Suprapubic skin (tissue), 4 donors: ENCODE measurements around the gene DCDC2. TPM values are rescaled to one million over a fixed set of nuclear protein-coding genes. Genes with fewer than 3 reads are reported as not detected.

Experiments
- DNase-seq, 2 donors: peaks; one replicate each; pipeline ENCODE4 v3.0.0-alpha.2; 2019; ENCODE audit warnings: low spot score in 2 of 2
- H3K27ac ChIP-seq: fragments of 200-600 bp; sonication (generic); one replicate; pipeline ENCODE4 v1.5.1; 2019
- H3K27me3 ChIP-seq: fragments of 200-600 bp; sonication (generic); one replicate; pipeline ENCODE4 v1.5.1; 2019
- H3K36me3 ChIP-seq: fragments of 200-600 bp; sonication (generic); one replicate; pipeline ENCODE4 v1.5.1; 2019
- H3K4me1 ChIP-seq: fragments of 200-600 bp; sonication (generic); one replicate; pipeline ENCODE4 v1.5.1; 2019
- H3K4me3 ChIP-seq: fragments of 200-600 bp; sonication (generic); one replicate; pipeline ENCODE4 v1.5.1; 2019; ENCODE audit warnings: mild to moderate bottlenecking
- H3K9me3 ChIP-seq: fragments of 200-600 bp; sonication (generic); one replicate; pipeline ENCODE4 v1.5.1; 2019
- EP300 ChIP-seq: sonication (generic); formaldehyde crosslinking; IDR thresholded peaks from one replicate; pipeline ENCODE4 v1.6.1; 2017; ENCODE audit warnings: antibody characterized with exemption
- POLR2A ChIP-seq, 2 donors: fragments of 450-650 bp; IDR thresholded peaks; one replicate each; pipeline ENCODE4 v1.6.1; 2017; ENCODE audit warnings: antibody characterized with exemption in 2 of 2, mild to moderate bottlenecking in 2 of 2, moderate library complexity in 2 of 2
- POLR2AphosphoS5 ChIP-seq, 3 donors: sonication (generic); formaldehyde crosslinking; IDR thresholded peaks; one replicate each; pipeline ENCODE4 v1.6.1; 2017; ENCODE audit warnings: antibody characterized with exemption in 3 of 3
- WGBS: methylation state at CpG from one replicate; pipeline ENCODE4 v1.1.5; 2018; 5-methylcytosine and 5-hydroxymethylcytosine counted together
- total RNA-seq, 4 donors: library from RNA; depleted of rRNA; stranded (reverse); fragments of >200 nt; gene quantifications; one replicate each; pipeline ENCODE4 v1.1.0, GENCODE V29; 2016
- TF ChIP-seq, protein P1 (sequence below), 2 donors: fragments of 200-600 bp in 1 of 2; fragments of 450-650 bp in 1 of 2; sonication (generic) in 1 of 2; IDR thresholded peaks; one replicate each; pipeline ENCODE4 v1.5.1; 2016 to 2019; ENCODE audit warnings: antibody characterized with exemption in 2 of 2, mild to moderate bottlenecking in 1 of 2, moderate library complexity in 1 of 2

The DCDC2 gene
- total RNA-seq, 4 donors from 2014 or later, result 0.15 to 0.55 (median 0.16) TPM; not detected in 1

GRCh38 chr6:24352434-24352833 is 5.4 kb downstream of the DCDC2 start:
- no peak overlapping the region for H3K27ac ChIP-seq
- TF ChIP-seq, protein P1, sequence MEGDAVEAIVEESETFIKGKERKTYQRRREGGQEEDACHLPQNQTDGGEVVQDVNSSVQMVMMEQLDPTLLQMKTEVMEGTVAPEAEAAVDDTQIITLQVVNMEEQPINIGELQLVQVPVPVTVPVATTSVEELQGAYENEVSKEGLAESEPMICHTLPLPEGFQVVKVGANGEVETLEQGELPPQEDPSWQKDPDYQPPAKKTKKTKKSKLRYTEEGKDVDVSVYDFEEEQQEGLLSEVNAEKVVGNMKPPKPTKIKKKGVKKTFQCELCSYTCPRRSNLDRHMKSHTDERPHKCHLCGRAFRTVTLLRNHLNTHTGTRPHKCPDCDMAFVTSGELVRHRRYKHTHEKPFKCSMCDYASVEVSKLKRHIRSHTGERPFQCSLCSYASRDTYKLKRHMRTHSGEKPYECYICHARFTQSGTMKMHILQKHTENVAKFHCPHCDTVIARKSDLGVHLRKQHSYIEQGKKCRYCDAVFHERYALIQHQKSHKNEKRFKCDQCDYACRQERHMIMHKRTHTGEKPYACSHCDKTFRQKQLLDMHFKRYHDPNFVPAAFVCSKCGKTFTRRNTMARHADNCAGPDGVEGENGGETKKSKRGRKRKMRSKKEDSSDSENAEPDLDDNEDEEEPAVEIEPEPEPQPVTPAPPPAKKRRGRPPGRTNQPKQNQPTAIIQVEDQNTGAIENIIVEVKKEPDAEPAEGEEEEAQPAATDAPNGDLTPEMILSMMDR (IDR thresholded peaks at IDR 0.05), result no peak
- TF ChIP-seq POLR2A (IDR thresholded peaks at IDR 0.05) (no peak), EP300 (no peak), POLR2AphosphoS5 (IDR thresholded peaks at IDR 0.05) (no peak)
- no peaks in the 10 kb centered on the region for H3K27me3 ChIP-seq
- no peaks in the 10 kb centered on the region for H3K9me3 ChIP-seq
- 90% methylated on average over 1 of the region's 1 CpG for WGBS
- no peaks in the 10 kb centered on the region for H3K4me1 ChIP-seq
- H3K36me3 ChIP-seq, result no peaks in the 10 kb centered on the region
- no peak overlapping the region for H3K4me3 ChIP-seq
- no peak for DNase-seq

DNA sequence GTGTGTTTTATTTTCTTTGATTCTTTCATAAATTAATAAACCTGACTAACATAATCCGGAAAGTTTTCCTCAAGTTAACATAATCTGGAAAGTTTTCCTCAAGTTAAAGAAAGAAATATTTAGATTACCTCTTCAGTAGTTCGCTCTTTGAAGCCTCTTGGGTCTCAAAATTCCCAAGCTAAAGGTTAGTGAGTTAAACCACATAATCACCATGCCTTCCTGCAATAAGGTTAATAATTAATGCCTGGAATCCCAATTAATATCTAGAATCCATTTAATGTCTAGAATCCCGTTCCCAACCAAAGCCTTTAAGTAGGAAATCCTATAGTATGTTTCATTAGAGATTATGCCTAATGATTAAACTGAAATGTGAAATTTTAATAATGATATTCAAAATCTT is 12.9 kb downstream of the DCDC2 start:
- Histone ChIP-seq H3K27ac (no peak overlapping the region), H3K27me3 (no peaks in the 10 kb centered on the region), H3K9me3 (no peaks in the 10 kb centered on the region), H3K4me3 (no peak overlapping the region), H3K36me3 (no peaks in the 10 kb centered on the region), H3K4me1 (peaks cover 2% of the 10 kb centered on the region)
- WGBS, result 91% methylated on average over 3 of the region's 3 CpGs
- TF ChIP-seq, protein P1 (IDR thresholded peaks at IDR 0.05), result no peak
- no peak for DNase-seq

- H3K36me3 ChIP-seq, result no peaks in the 10 kb centered on the region
- DNase-seq, result no peak
- H3K4me3 ChIP-seq, result no peak overlapping the region
- 58% methylated on average over 6 of the region's 6 CpGs for WGBS
- H3K27me3 ChIP-seq, result no peaks in the 10 kb centered on the region
- no peak for TF ChIP-seq POLR2A (IDR thresholded peaks at IDR 0.05)
- no peak for TF ChIP-seq EP300
- TF ChIP-seq, protein P1 (IDR thresholded peaks at IDR 0.05), result no peak
- TF ChIP-seq POLR2AphosphoS5 (IDR thresholded peaks at IDR 0.05), result no peak
- no peak overlapping the region for H3K27ac ChIP-seq
- H3K4me1 ChIP-seq, result peaks cover 2% of the 10 kb centered on the region
- H3K9me3 ChIP-seq, result peaks cover 5% of the 10 kb centered on the region
These were observed 16.6 kb downstream of the DCDC2 start for GRCh38 chr6:24340998-24341938.

GRCh38 chr6:24339932-24340331 is 17.9 kb downstream of the DCDC2 start:
- no peaks in the 10 kb centered on the region for H3K36me3 ChIP-seq
- DNase-seq, result no peak
- peaks cover 9% of the 10 kb centered on the region for H3K9me3 ChIP-seq
- H3K4me3 ChIP-seq, result no peak overlapping the region
- H3K27ac ChIP-seq, result no peak overlapping the region
- H3K27me3 ChIP-seq, result no peaks in the 10 kb centered on the region
- TF ChIP-seq POLR2A (IDR thresholded peaks at IDR 0.05), result no peak
- TF ChIP-seq POLR2AphosphoS5 (IDR thresholded peaks at IDR 0.05), result no peak
- TF ChIP-seq, protein P1 (IDR thresholded peaks at IDR 0.05), result no peak
- no peak for TF ChIP-seq EP300
- peaks cover 2% of the 10 kb centered on the region for H3K4me1 ChIP-seq
- 63% methylated on average over 3 of the region's 3 CpGs for WGBS

- Histone ChIP-seq H3K36me3 (no peaks in the 10 kb centered on the region), H3K4me3 (no peak overlapping the region), H3K27ac (no peak overlapping the region), H3K4me1 (no peaks in the 10 kb centered on the region), H3K27me3 (no peaks in the 10 kb centered on the region), H3K9me3 (peaks cover 9% of the 10 kb centered on the region)
- WGBS, result 95% methylated on average over 2 of the region's 2 CpGs
- DNase-seq, result no peak
- no peak for TF ChIP-seq POLR2AphosphoS5 (IDR thresholded peaks at IDR 0.05)
- TF ChIP-seq EP300, result no peak
- TF ChIP-seq, protein P1 (IDR thresholded peaks at IDR 0.05), result no peak
- no peak for TF ChIP-seq POLR2A (IDR thresholded peaks at IDR 0.05)
These were observed 23.6 kb downstream of the DCDC2 start for GRCh38 chr6:24334285-24334684.
